HG03354 (cell line): Measurements from ENCODE around the gene GBP3.
"Not testable (repeated sequence)": the region's sequence is repeated elsewhere in the genome, so short reads cannot be mapped to it uniquely, and the experiment has no call there.

Experiments
- ATAC-seq: cut with Tn5 transposase; IDR thresholded peaks from one replicate; pipeline ENCODE4 v1.9.1; 2021; ENCODE audit warnings: mild to moderate bottlenecking; ENCODE audit not compliant: unreplicated experiment, poor library complexity, severe bottlenecking

GBP3 gene

DNA sequence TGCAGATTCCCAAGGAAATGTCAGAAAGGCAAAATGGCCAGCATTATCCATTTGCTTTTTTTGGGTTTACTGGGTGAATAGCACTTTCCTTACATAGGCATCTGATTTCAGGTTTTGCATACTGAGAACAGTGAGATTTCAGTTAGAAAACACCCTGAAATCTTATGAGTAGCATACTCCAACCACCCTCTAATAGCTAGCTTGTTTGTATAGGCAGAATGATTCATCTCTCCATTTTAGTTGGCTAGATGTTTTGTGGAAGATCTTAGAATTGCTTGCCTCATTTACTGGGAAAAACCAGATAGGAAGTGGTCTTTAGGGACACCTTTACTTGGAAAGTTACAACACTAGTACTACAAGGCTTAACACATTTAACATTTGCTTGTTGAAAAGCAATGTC, 40.6 kb downstream of the GBP3 start:
- ATAC-seq = no peak

GRCh38 chr1:88981506-88981905, 41.2 kb downstream of the GBP3 start:
- not testable (repeated sequence) for ATAC-seq

DNA sequence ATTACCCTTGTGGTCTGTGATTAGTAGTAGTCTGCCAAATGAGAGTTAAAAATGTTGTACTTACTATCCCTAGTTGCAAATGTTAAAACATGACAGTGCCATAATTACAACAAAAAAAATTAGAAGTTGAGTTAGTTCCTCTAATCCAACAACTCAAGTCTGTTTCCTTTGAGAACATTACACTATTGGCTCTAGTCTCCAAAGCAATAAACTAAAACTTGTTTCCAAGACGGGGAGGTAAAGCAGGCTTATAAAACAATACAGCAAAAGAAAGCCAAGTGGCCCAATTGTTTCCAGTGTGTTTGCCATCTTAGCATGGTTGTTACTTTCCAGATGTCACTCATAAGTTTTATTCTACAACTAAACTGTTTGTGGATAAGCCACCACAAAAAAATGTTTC, 41.8 kb downstream of the GBP3 start:
- ATAC-seq = no peak

DNA sequence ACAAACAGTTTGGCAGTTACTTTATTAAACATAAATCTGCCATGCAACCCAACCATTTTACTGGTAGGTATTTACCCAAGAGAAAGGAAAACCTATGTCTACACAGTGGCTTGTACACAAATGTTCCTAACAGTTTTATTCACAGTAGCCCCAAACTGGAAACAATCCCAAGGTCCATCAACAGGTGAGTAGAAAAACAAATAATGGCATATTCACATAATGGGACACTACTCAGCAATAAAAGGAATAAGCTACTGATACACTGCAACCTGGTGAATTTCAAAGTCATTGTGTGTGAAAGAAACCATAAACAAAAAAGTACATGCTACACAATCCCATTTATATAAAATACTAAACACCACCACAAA, 42.9 kb downstream of the GBP3 start:
- ATAC-seq = no peak

GRCh38 chr1:88979054-88979748, 43.5 kb downstream of the GBP3 start:
- no peak for ATAC-seq

DNA sequence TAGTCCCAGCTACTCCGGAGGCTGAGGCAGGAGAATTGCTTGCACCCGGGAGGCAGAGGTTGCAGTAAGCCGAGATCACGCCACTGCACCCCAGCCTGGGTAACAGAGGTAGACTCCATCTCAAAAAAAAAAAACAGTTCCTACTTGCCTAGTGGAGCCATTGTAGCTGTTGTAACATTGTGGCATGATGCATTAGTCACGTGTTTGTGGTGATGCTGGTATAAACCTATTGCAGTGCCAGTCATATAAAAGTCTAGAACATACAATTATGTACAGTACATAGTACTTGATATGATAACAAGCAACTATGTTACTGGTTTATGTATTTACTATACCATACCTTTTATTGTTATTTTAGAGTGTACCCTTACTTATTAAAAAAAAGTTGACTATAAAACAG, 46.4 kb downstream of the GBP3 start:
- no peak for ATAC-seq

DNA sequence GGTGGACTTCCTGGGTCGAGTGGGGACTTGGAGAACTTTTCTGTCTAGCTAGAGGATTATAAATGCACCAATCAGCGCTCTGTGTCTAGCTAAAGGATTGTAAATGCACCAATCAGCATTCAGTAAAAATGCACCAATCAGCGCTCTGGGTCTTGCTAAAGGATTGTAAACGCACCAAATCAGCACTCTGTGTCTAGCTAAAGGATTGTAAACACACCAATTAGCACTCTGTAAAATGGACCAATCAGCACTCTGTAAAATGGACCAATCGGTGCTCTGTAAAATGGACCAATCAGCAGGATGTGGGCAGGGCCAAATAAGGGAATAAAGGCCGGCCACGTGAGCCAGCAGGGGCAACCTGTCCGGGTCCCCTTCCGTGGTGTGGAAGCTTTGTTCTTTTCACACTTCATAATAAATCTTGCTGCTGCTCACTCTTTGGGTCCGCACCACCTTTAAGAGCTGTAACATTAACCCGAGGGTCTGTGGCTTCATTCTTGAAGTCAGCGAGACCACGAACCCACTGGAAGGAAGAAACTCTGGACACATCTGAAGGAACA, 48.0 kb downstream of the GBP3 start:
- not testable (repeated sequence) for ATAC-seq

- ATAC-seq = peak; percentile 55
Observed at GRCh38 chr1:88973520-88974137, 49.0 kb downstream of the GBP3 start.

- no peak for ATAC-seq
Observed at GRCh38 chr1:88961647-88962275, 60.9 kb downstream of the GBP3 start.

DNA sequence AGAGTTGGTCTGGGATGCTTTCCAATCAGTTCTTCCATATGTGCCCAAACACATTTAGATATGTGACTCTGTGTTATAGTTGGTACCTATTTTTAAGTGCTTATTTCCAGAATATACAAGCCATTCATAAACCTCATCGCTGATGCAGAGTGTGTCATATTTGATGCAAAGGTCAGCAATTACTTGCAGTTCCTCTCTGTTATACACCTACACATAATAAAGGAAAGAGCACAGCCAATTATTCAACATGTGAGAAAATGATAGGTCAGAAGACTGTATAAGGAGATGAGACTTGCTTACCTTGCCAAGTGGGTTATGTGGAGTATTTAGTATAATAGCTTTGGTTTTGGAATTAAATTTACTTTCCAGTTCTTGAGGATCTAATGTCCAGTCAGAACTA, 61.6 kb downstream of the GBP3 start:
- ATAC-seq = no peak
